DOHH2 (cell line): ENCODE results near the gene NUP205.

Experiments
- EZH2phosphoT487 ChIP-seq: fragments of 200-600 bp; sonication (generic); IDR thresholded peaks from 2 replicates; pipeline ENCODE4 v1.6.1; 2017; ENCODE audit warnings: borderline replicate concordance, mild to moderate bottlenecking, antibody characterized with exemption, low read length, moderate library complexity, mixed read lengths
- TF ChIP-seq, protein P1 (sequence below): fragments of 200-600 bp; sonication (generic); IDR thresholded peaks from one replicate; pipeline ENCODE4 v1.5.1; 2014; ENCODE audit warnings: antibody characterized with exemption, mild to moderate bottlenecking, low read depth, low read length; ENCODE audit not compliant: poor library complexity, severe bottlenecking

DNA sequence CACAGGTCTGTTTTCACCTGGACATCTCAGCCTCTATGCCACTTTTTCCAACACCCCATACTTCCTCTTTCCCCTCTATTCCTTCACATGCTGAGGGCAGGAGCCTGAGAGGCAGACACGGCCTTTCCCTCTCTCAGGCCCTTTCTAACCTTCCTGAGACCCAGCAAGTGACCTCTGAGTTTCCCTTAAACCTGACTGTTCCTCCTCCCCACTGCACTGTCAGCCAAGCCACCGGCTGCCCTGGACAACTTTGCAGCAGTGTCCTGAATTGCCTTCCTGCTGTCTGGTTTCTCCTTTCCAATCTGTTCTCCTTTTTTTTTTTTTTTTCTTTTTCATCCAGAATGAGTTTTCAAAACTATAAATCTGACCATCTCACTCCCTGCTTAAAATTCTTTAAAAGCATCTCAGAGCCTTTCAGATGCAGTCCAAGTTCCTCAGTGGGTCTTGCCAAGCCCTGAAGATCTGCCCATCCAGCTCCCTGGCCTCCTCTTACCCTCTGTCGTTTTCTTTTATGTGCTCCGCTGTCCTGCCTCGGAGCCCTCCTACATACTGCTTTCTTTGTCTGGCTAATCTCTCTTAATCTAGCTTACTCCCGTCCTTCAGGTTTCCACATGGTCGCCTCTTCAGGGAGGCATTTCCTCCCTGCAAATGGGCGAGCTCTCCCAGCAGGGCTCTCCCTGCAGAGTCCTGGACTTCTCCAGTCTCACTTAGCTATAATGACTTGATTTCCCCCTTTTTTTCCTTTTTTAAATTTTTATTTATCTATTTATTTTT is 139.7 kb downstream of the NUP205 start:
- TF ChIP-seq, protein P1, sequence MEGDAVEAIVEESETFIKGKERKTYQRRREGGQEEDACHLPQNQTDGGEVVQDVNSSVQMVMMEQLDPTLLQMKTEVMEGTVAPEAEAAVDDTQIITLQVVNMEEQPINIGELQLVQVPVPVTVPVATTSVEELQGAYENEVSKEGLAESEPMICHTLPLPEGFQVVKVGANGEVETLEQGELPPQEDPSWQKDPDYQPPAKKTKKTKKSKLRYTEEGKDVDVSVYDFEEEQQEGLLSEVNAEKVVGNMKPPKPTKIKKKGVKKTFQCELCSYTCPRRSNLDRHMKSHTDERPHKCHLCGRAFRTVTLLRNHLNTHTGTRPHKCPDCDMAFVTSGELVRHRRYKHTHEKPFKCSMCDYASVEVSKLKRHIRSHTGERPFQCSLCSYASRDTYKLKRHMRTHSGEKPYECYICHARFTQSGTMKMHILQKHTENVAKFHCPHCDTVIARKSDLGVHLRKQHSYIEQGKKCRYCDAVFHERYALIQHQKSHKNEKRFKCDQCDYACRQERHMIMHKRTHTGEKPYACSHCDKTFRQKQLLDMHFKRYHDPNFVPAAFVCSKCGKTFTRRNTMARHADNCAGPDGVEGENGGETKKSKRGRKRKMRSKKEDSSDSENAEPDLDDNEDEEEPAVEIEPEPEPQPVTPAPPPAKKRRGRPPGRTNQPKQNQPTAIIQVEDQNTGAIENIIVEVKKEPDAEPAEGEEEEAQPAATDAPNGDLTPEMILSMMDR = no peak
- TF ChIP-seq EZH2phosphoT487 = no peak
